Posterior vena cava (tissue), 2 donors: ENCODE data around the gene TBX4. TPM values are rescaled to one million over a fixed set of nuclear protein-coding genes. Genes with fewer than 3 reads are reported as not detected.
"Not testable (repeated sequence)": the region's sequence is repeated elsewhere in the genome, so short reads cannot be mapped to it uniquely, and the experiment has no call there.

ENCODE experiments used
- DNase-seq: peaks from one replicate; pipeline ENCODE4 v3.0.0-alpha.2; 2020; ENCODE audit warnings: low spot score
- intact Hi-C, 2 donors: fragments of 100-400 bp; cut with DNase I; formaldehyde crosslinking; loops; one replicate each; pipeline versions ENCODE4 v1.14.1 to v1.14.2; 2022 to 2023
- total RNA-seq, 2 donors: library from RNA; stranded (reverse); fragmentation: NEBNext Ultra II Directional; extraction: Animal tissue kit (Norgen Biotek cat#: 25700); gene quantifications; one replicate each; pipeline ENCODE4 v1.2.1, GENCODE V29; 2021
- donor health status: DM: yes; HTN: yes; CAD: no.
- donor health status: DM: yes; HTN: yes; CAD: no.

The TBX4 gene
- total RNA-seq, 2 donors from 2014 or later: 0.24 TPM; not detected in 1

DNA sequence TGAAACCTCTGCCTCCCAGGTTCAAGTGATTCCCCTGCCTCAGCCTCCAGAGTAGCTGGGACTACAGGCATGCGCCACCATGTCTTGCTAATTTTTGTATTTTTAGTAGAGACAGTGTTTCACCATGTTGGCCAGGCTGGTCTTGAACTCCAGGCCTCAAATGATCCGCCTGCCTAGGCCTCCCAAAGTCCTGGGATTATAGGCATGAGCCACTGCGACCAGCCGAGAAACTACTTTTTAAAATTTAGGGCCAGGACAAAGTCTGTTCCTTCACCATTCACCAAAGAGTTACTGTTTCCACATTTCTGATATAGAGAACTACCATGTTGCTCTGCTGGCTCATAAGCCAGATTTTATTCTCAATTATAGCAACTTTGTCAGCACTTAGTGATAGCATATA is 3.1 kb upstream of the TBX4 start:
- intact Hi-C loops, DNase-seq: not testable (repeated sequence)

DNA sequence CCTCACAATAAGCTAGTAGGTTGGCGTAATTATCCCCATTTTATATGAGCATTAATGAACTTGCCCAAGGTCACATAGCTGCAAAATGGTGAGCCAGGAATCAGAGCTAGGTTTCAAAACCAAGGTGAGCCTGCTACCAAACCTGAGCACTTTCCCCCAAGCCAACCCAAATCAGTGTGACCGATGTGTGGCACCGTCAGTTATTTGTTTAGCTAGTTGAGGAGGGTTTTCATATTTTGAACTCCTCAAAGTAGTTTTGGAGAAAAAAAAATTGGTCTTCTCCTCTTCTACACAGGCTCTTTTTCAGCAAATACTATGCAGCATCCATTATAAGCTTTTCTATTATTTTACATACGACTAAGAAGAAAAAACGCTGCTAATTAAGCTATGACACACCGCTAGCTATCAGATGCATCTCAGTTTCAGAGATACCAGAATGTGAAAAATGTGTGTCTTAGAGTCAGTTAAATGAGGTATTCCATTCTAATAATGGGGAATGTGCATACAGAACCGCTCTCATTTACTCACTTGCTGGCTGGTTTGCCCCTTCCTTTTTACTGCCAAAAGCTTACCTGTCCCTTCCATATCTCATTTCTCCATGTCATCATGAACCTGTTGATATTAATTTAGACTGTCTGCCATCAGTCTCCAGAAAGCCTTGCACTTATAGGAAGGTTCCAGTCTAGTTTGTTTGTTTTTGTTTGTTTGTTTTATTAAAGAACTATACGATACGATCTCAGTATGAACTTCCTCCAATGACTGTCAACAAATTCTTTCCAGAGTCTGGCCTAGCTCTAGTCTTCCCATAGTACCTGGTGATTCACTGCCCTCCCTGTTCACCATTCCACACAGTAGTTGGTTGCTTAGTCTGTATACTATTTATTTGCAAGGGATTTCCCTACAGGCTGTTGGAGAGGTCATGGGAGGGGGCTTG is 2.2 kb upstream of the TBX4 start:
- intact Hi-C loops: loop anchor here in 1 of 2 donors (10.0 kb wide), 1 partner anchor 95 kb away; no protein-coding TSS in a partner anchor
- DNase-seq: no peak

DNA sequence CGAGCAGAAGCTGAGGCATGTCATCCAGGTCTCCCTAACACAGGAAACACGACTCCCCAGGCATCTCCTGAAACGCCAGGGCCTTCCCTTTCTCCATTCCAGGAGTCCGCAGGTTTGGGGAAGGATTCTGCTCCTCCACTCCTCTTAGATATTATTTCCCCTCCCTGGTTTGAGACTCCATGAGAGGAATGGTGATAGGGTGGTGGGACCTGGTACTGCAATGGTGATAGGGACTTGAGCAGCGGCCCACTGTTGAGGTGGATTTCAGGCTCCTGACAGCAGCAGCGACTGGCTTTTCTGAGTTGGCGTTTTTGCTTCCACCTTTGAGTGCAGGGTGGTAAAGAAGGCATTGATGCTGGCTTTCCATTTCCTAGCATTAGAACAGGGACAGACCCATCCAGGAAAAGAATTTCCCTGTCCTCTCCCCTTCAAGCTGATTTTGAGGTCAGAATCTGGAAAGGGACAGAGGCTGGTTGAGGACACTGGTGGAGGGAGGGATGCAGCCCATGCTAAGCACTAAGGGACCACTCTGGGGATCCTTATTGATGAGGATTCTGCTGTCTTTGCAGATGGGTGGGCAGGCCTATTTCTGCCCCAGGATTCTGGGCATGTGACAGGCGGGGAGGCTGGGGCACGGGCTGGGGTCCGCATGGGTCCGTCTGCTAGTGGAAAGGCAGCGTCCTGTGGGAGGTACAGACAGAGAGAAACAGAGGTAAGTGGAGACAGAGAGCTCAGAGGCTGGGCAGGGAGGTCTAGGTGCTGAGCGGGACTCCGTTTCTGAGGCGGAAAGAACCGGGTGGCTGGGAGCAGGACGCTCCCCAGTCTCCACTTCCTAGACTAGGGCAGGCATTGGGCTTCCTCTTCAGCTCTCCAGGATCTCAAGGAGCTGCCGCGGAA is 1.3 kb upstream of the TBX4 start:
- DNase-seq: no peak
- intact Hi-C loops: loop anchor here in 1 of 2 donors (10.0 kb wide), 1 partner anchor 94 kb away; no protein-coding TSS in a partner anchor

DNA sequence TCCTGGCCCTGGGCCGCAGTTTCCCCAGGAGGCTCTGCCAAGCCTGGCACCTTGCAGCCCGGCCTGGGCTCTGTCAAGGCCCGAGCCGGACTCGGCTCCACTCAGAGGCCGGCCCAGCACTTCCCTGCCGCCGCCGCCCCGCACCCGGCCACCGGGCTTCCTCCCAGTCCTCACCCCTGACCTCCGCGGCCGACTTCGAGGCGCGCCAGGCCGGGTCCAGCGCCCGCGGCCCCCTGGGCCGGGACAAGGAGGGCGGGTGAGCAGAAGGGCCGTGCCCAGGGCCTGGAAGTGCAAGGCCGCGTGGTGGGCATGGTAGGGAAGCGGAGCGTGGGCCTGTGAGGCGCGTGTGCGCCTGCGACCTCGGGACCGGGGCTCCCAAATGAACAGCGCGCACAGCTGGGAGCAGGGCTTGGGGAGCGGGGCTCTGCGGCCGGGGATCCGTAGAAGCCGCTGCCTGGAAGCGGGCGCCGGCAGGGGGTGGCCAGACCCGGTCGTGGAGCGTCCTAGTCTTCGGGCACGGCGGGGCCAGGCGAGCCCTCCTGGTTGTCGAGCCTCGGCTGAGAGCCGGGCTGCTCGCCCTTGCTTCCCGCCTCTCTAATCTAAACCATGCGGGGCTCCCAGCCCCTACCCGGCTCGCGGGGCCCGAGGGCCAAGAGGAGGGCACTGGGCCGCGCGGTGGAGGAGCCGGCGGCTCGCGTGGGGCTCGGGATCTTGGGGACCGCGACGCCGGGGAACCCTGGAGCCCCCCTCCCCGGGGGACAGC is 503 bp upstream of the TBX4 start:
- DNase-seq: no peak
- intact Hi-C loops: loop anchor here in 1 of 2 donors (10.0 kb wide), 1 partner anchor 93 kb away; no protein-coding TSS in a partner anchor

DNA sequence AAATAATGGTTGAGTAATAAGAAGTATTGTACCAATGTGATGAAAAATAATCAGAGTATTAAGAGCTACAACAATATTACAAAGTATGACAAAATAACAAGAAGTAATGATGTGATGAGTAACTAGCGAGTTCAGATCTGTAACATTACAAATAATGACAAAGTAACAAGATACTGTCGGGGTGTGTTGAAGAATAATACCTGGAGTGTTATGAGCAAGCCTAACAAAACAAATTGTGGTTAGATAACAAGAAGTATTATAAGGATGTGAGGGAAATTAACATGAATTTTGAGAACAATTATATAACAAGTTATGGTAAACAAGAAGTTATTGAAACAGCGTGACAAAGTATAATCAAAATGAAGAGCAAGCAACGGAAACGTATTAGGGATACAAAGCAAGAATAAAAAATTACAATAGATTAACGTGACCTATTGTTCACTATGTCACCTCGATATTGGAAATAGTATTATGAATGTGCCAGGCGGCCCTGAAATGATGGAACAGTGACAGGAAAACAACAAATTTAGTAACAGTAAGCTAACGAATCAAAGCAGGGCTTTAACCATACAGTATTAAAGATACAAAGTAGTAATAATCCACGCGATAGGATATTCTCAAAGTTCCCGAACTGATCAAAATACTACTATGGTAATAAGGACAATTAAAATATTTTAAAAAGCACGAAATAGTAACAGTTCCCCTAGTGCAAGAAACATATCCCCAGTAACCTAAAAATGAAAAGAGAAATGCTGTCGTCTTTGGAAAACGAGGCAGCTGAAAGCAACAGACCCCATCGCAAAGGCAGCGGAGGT is 1.6 kb downstream of the TBX4 start:
- DNase-seq: no peak

DNA sequence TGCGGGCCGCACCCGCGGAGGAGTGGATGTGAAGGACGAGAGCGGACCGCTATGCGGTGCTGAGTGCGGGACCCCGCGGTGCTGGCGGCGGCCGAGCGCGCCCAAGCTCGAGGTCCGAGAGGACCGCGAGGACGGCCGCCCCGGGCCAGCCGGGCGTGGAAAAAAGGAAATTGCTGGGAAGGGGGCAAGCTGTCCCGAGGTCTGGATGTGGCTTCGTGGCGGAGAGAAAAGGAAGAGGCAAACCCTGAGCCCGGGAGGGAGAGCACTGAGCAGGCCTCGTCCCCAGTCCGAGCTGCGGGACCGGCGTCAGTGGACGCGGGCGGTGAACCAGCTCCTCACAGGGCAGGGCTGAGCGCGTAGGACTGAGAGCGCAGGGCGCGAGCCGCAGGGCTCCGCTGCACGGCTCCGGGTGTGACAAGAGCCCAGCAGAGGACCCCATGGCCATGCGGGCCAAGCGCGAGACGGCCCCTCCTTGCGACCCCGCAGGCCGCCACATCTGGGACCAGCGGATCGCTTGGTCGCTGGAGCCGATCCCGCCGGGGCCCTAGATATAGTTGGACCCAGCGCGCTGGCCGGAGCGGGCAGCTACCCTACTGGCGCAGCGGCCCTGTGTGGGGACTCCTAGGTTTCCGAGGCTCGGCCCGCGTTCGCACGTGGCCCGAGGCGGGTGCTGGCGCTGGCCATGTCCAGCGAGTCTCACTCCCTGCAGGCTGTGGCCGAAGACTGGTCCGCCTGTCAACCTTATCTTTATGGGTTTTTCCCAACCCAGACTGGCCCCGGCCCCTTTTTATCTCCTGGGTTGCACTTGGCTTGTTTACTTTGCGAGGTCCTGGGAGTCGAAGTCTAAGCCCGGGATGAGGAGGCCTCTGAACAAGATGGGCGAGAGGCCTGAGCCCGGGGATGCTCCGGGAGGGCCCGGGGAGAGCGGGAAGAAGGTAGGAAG is 2.4 kb downstream of the TBX4 start:
- intact Hi-C loops: loop anchor here in 1 of 2 donors (10.0 kb wide), 1 partner anchor 90 kb away; no protein-coding TSS in a partner anchor
- no peak for DNase-seq

More for the DNA sequence above, 1.6 kb downstream of the TBX4 start:
- intact Hi-C loops: loop anchor here in 1 of 2 donors (10.0 kb wide), 1 partner anchor 91 kb away; no protein-coding TSS in a partner anchor

DNA sequence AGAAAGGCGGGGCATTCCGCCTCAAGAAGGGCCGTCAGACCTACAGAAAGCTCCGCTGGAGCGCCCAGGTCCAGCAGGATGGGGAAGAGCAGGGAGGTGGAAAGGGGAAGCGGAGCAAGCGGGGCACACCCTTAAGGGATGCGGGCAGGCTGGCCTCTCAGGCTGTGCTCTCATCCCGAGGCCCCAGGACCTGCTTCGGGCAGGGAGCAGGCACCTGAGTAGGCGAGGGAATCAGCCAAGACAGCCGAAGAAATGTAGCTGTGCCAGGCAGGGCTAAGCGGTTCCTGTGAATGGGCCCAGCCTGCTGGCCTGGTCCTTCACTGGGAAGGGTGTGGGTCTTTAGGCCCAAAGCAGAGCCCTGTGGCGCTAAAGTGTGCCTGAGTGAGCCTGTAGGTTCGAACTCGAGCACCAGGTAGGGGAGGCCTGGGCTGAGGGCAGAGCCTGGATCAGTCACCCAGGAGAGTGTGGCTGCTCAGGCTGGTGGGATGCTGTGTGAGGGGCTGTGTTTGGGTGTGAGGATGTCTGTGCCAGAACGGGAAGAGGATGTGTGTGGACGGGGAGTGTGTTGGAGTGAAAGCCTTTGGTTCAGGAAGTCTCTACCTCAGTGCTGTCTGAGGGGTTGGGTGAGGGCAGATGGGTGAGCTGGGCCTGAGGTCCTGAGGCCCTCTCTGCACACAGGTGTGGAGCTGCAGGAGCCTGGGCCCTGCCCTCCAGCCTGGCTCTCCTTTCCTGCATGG is 3.3 kb downstream of the TBX4 start:
- intact Hi-C loops: loop anchor here in 1 of 2 donors (10.0 kb wide), 1 partner anchor 89 kb away; no protein-coding TSS in a partner anchor
- DNase-seq: no peak

DNA sequence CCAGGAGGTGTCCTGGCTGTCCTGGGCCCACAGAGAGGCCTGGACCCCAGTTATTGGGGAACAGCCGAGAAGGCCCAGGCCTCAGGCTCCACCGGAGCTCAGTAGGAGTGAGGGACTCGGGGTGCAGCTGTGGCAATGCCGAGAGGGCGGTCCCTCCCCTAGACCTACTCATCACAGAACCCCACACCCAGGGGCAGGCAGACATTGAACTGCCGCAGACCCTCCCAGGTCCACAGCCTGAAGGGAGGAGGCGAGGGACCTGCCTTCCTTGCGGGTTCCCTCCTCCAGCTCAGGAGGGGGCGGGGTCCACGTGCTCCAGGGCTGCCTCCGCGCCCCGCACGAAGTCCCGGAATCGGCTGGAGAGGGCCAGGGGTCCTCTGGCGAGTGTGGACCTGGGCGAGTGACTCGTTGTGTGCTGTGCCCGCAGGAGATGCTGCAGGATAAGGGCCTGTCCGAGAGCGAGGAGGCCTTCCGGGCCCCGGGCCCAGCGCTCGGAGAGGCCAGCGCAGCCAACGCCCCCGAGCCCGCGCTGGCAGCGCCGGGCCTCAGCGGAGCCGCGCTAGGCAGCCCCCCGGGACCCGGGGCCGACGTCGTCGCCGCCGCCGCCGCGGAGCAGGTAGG is 3.9 kb downstream of the TBX4 start:
- DNase-seq: no peak
- intact Hi-C loops: loop anchor here in 1 of 2 donors (10.0 kb wide), 1 partner anchor 89 kb away; no protein-coding TSS in a partner anchor

DNA sequence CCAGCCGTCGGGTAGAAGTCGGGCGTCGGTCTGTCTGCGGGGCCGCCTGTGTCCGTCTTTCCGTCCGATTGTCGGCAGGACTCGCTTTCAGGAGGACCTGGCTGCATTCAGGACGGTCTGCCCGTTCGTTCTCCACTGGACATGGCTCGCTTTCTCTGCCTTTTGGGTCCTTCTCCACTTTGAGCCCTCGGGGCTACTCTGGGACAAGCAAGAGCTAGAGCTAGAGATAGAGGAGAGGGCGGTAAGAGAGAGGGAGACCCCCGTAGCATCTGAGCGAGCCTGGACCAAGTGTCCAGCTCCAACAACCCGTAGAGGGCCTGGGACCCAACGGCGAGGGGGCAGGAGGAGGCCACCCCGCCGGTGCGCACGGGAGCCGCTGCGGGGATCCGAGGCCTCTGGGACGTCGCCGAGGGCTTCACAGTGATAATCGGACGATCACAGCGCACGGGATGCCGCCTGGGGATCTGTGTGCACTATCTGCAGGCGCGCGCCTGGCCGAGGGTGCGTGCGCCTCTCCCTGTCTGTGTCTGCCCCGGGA is 4.5 kb downstream of the TBX4 start:
- intact Hi-C loops: loop anchor here in 1 of 2 donors (10.0 kb wide), 1 partner anchor 88 kb away; no protein-coding TSS in a partner anchor
- DNase-seq: no peak

DNA sequence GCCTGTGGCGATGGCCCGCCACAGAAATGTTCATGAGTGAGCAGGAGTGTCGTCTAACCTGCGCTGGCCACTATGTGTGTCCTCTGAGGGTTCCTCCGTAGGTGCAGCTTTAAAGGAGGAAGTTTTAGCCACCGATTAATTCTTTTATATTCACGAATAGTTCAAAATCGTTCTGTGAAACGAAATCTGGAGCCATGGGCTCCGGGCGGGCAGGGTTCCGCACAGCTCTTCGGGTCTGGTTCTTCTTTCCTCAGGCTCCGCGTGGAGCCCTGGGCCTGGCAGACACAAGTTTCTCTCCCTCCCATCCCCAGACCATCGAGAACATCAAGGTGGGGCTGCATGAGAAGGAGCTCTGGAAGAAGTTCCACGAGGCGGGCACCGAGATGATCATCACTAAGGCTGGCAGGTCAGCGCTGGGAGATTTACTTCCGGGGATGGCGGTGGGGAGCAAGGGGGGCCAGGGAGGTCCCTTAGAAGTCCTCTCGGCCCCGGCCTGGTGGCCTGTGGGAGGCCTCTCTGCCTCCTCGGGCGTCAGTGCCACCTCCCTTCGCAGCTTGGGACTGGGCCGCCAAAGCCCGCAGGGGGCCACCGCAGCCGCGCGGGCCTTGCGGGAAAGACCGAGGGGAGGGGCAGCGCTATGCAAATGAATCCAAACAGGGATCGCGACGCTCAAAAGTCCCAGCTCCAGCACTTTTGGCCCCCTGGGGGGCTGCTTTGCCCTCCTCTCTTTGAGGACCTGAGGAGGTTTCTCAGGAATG is 5.2 kb downstream of the TBX4 start:
- intact Hi-C loops: loop anchor here in 1 of 2 donors (10.0 kb wide), 1 partner anchor 87 kb away; no protein-coding TSS in a partner anchor
- no peak for DNase-seq

DNA sequence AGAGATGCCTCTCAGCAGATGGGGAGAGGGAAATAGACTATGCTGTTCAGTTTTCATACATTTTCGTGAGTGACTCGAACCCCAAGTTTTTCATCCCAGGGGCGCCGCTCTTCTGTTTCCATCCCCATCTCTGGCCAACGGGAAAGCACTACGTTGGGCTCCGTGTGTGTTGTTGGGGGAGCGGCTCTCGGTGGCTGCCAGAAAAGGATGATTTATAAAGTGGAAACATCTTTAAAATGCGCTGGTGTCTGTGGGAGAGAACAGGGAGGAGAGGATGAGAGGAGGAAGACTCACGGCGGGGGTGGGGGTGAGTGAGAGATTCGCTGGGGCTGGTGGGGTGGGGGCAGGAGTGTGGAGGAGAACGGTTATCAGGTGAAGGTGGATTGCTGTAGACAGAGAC is 5.8 kb downstream of the TBX4 start:
- intact Hi-C loops: loop anchor here in 1 of 2 donors (10.0 kb wide), 1 partner anchor 87 kb away; no protein-coding TSS in a partner anchor

DNA sequence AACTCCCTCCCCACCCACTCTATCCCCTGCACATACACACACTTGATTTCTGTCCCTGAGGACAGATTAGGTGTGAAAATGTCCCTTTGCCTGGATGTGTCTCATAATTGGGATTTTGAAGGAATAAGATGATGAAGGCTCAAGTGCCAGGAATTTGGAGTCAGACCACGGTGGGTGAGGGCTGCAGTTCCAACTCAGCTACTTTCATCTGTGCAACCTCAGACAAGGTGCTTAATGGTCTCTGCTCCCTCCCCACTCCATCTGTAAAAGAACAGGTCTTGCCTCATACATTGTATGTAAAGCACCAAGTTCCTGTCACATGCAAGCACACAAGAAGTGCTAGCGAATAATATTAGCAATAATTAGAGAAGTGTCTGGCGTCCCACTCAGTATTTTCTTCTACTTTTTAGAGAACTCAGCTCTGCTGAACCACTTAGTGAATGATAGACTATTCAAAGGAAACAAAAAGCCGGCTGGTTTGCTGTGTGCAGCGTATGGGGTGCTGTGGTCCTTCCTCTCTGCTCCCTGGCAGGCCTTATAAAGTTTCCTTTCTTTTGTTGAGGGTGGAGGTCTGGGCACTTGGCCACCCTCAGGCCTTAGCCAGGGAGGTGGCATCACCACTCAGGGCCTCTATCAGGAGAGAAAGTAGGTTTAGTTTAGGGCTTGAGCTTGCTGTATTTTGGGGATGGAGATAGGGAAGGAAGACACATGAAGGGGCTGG is 6.4 kb downstream of the TBX4 start:
- DNase-seq: no peak
- intact Hi-C loops: loop anchor here in 1 of 2 donors (10.0 kb wide), 1 partner anchor 86 kb away; no protein-coding TSS in a partner anchor

More for the DNA sequence above, 5.8 kb downstream of the TBX4 start:
- no peak for DNase-seq

DNA sequence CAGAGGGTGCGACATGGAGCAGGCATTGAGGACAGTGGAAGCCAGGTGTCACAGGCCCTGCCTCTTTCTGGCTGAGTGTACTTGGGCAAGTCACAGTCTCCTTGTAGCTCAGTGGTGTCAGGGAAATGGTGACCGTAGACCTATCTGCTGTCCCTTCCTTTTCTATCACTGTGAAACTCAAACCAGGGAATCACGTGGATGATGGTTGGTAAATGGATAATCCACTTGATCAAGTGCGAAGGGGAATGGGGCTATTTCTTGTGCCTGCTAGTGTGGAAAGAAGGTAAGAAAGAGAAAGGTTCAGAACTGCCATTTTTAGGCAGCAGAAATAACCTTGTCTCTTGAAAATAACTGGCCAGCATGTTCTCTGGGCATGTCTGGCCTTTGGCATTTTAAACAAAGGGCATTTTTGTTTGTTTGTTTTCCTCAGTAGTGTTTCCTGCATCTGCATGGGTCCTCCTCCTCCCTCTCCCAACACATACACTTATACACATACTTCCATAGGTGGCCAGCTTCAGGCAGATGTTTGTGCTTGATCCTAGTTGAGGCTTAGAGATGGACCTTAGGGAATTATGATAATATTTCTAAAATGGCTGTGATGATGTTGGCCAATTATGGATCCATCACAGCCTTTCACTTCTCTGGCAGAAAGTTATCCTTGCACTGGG is 7.1 kb downstream of the TBX4 start:
- intact Hi-C loops: loop anchor here in 1 of 2 donors (10.0 kb wide), 1 partner anchor 86 kb away; no protein-coding TSS in a partner anchor
- DNase-seq: no peak
